Measurements from ENCODE around the gene PIGP.
"Not testable (repeated sequence)": the region's sequence is repeated elsewhere in the genome, so short reads cannot be mapped to it uniquely, and the experiment has no call there.

The PIGP gene

GRCh38 chr21:37059181-37059580, 13.7 kb downstream of the PIGP start:
- DNase-seq (ENCODE audit: low read depth, low spot score): no peak
- no peak for TF ChIP-seq CTCF (IDR thresholded peaks at IDR 0.05; ENCODE audit: low read depth, low read length)
- in situ Hi-C loops (cut with HindIII; ENCODE audit: low sequenced_read_pairs): no loop called here
- no peak overlapping the region for H3K4me3 ChIP-seq (ENCODE audit: low read depth, low read length)

GRCh38 chr21:37058261-37058660, 14.6 kb downstream of the PIGP start:
- H3K4me3 ChIP-seq (ENCODE audit: low read depth, low read length): no peak overlapping the region
- no peak for DNase-seq (ENCODE audit: low read depth, low spot score)
- TF ChIP-seq CTCF (IDR thresholded peaks at IDR 0.05; ENCODE audit: low read depth, low read length): no peak
- in situ Hi-C loops (cut with HindIII; ENCODE audit: low sequenced_read_pairs): no loop called here

- TF ChIP-seq CTCF (IDR thresholded peaks at IDR 0.05; ENCODE audit: low read depth, low read length): no peak
- in situ Hi-C loops (cut with HindIII; ENCODE audit: low sequenced_read_pairs): no loop called here
- no peak overlapping the region for H3K4me3 ChIP-seq (ENCODE audit: low read depth, low read length)
- DNase-seq (ENCODE audit: low read depth, low spot score): no peak
These were observed 15.3 kb downstream of the PIGP start for GRCh38 chr21:37057614-37058013.

GRCh38 chr21:37055271-37055855, 17.5 kb downstream of the PIGP start:
- H3K4me3 ChIP-seq (ENCODE audit: low read depth, low read length): no peak overlapping the region
- no peak for TF ChIP-seq CTCF (IDR thresholded peaks at IDR 0.05; ENCODE audit: low read depth, low read length)
- DNase-seq (ENCODE audit: low read depth, low spot score): no peak
- in situ Hi-C loops (cut with HindIII; ENCODE audit: low sequenced_read_pairs): no loop called here

GRCh38 chr21:37049741-37050140, 23.1 kb downstream of the PIGP start:
- in situ Hi-C loops (cut with HindIII; ENCODE audit: low sequenced_read_pairs); H3K4me3 ChIP-seq (ENCODE audit: low read depth, low read length); DNase-seq (ENCODE audit: low read depth, low spot score): not testable (repeated sequence)

GRCh38 chr21:37047079-37047478, 25.8 kb downstream of the PIGP start:
- in situ Hi-C loops (cut with HindIII; ENCODE audit: low sequenced_read_pairs): no loop called here

GRCh38 chr21:37045556-37045955, 27.3 kb downstream of the PIGP start:
- H3K4me3 ChIP-seq (ENCODE audit: low read depth, low read length): no peak overlapping the region
- in situ Hi-C loops (cut with HindIII; ENCODE audit: low sequenced_read_pairs): no loop called here
- no peak for TF ChIP-seq CTCF (IDR thresholded peaks at IDR 0.05; ENCODE audit: low read depth, low read length)
- DNase-seq (ENCODE audit: low read depth, low spot score): no peak

More at GRCh38 chr21:37047079-37047478, 25.8 kb downstream of the PIGP start:
- no peak overlapping the region for H3K4me3 ChIP-seq (ENCODE audit: low read depth, low read length)
- no peak for TF ChIP-seq CTCF (IDR thresholded peaks at IDR 0.05; ENCODE audit: low read depth, low read length)
- DNase-seq (ENCODE audit: low read depth, low spot score): no peak

All from astrocyte of the spinal cord (primary cell).